ENCODE results near the gene ACSM4.
"Not testable (repeated sequence)": the region's sequence is repeated elsewhere in the genome, so short reads cannot be mapped to it uniquely, and the experiment has no call there.

ACSM4 gene, protein sequence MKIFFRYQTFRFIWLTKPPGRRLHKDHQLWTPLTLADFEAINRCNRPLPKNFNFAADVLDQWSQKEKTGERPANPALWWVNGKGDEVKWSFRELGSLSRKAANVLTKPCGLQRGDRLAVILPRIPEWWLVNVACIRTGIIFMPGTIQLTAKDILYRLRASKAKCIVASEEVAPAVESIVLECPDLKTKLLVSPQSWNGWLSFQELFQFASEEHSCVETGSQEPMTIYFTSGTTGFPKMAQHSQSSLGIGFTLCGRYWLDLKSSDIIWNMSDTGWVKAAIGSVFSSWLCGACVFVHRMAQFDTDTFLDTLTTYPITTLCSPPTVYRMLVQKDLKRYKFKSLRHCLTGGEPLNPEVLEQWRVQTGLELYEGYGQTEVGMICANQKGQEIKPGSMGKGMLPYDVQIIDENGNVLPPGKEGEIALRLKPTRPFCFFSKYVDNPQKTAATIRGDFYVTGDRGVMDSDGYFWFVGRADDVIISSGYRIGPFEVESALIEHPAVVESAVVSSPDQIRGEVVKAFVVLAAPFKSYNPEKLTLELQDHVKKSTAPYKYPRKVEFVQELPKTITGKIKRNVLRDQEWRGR

DNA sequence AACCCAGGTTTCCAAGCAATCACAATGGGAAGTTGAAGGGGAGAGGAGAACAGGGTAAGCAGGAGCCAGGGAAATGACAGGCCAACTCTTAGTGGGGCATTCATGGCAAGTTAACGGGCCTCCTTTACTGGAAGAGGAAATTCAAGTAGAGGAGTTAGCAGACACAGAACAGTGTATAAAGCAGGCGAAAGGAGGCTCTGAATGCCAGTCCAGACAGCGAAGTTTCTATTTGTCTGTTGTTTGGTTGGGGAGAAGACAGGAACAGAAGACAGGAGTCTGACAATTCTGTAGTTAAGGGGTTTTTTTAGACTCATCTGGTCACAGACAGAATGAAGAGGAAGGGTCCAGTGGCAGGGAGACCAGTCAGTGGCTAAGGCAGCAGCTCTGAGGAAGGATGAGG is at the start of gene ACSM4:
Gene ACSM4 (plus strand): TSS at position 301 of the 400 bp plus-strand sequence. CDS start 260 bp downstream, outside the sequence.
- no peak for DNase-seq

DNA sequence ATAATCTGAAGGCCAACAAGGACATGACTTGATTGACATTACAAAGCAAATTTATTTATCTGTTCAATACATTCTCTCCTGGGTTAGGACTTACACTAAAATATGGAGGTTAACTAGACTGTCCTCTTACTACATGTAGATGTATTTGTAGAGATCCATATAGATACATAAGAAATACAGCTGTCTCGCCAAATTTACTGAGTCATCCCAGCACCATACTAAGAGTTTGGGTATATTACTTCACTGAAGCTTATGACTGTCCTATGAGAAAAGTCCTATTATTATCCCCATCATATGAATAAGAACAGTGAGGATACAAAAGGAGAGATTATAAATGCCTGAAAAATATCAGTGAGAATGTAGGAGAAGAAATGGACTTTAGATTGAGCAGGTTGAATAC is 44.8 kb upstream of the ACSM4 start:
- no peak for DNase-seq

DNA sequence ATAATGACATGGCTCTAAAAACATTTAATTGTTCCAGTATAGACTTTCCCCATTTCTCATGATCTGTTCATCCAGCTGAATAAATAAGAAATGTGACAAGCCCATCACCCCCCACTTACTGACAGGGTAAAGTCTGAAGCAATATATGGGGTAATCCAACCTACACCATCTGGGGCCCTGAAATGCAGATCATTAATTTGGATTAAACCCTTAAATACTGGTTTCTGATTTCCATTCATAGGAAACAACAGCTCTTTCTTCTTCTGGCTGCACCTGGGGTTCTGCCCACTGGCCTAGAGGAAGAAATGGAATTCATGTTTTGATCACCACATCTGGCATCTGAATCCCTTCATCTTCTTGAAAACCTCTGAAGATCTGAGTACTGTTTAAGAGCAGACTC is 39.3 kb upstream of the ACSM4 start:
- DNase-seq = no peak

DNA sequence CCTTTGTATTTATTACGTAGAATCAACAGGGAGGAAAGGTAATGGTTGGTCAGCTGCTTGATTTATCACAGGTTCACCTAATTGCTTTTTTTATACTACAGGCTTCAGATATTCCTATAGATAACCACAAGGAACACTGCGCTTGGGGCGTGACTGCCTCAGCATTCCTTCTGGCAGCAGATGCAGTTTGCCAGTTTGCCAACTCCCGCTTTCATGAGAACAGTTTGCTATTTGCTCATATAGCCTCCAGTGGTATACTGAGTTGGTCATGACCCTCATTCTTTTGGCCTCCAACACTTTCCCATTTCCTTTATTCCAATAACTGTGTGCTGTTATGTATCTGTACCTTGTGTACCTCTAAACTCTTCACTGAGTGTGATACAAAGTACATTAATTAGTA is 38.6 kb upstream of the ACSM4 start:
- DNase-seq = no peak

DNA sequence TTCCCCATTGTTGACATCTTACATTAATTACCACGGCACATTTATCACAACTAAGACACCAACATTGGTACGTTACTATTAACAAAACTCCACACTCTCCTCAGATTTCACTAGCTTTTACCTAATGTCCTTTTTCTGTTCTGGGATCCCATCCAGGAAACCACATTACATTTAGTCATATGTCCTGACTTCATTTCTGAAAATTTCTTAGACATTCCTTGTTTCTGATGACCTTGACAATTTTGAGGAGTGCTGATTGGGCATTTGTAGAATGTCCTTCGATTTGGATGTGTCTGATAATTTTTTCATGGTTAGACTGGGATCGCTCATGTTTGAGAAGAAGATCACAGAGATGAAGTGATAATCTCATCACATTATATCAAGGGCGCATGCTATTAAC is 34.6 kb upstream of the ACSM4 start:
- no peak for DNase-seq

DNA sequence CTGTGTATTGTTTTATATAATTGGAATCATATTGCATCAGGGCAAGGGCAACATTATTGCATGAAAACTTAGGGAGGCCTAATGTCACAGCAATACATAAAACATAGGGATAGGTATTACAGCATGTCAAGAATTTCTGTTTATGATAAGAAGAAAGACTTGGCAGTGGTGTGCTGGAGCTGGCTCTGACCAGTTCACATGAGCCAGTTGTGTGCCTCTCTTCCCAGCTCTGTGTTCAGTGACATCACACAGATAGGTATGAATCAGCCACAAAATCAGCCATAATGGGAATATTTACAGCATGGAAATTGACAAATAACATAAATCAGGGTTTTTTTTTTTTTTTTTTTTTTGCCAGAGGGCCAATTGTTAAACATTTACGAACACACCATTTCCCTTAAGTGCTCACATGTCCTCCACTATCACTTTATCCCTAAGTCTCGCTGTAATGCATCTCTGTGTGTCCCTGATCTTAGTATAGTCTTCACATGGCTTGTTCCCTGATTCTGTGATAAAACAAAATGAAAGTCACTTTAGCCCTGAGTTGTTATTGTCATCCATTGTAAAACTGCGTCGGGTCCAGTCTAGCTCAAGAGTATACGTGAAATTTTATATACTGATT is 31.9 kb upstream of the ACSM4 start:
- DNase-seq = no peak

DNA sequence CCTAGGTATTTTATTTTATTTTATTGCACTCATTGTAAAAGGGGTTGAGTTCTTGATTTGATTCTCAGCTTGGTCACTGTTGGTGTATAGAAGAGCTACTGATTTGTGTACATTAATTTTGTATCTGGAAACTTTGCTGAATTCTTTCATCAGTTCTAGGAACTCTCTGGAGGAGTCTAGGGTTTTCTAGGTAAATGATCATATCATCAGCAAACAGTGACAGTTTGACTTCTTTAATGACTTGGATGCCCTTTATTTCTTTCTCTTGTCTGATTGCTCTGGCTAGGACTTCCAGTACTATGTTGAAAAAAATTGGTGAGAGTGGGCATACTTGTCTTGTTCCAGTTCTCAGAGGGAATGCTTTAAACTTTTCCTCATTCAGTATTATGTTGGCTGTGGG is 28.4 kb upstream of the ACSM4 start:
- not testable (repeated sequence) for DNase-seq

DNA sequence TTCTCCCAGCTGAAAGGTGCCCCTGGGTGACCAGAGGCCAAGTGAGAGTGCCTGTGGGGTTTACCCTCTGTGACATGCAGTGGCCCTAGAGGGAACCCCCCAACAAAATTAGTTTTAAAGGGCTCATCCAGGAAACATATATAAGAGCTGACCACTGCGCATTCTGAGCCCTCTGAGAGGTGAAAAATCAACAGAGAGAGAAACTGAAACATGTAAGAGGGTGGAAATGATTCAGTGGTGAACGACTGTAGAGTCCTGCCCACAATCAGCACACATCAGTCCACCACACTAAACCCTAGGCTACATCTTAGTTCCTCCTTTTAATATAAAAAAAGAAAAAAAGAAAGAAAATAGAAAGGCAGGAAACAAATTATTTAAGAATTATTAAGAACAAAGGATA is 21.0 kb upstream of the ACSM4 start:
- no peak for DNase-seq

DNA sequence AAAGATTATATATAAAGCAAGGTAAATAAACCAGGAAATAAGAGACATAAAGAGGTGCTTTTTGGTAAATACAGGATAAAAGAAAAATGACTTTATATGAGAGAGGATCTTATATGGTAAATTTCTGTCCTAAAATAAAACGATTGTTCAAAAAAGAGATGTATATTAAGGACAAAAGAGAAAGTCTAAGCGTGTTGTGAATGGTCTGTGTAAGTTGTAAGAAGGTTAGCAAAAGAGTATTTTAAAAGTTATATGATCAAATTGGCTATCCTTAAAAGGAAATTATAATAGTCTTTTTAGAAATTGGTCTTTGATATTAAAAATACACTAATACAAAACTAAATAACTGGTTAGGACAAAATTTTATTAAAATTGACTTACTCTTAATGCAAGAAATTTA is 14.1 kb upstream of the ACSM4 start:
- DNase-seq = no peak

DNA sequence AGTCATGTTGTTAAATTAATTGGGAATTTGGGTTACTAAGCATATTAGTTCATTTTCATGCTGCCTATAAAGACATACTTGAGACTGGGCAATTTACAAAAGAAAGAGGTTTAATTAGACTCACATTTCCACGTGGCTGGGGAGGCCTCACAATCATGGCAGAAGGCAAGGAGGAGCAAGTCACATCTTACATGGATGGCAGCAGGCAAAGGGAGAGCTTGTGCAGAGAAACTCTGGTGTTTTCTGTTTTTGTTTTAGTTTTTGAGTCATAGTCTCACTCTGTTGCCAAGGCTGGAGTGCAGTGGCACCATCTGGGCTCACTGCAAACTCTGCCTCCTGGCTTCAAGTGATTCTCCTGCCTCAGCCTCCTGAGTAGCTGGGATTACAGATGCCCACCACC is 13.3 kb upstream of the ACSM4 start:
- not testable (repeated sequence) for DNase-seq

DNA sequence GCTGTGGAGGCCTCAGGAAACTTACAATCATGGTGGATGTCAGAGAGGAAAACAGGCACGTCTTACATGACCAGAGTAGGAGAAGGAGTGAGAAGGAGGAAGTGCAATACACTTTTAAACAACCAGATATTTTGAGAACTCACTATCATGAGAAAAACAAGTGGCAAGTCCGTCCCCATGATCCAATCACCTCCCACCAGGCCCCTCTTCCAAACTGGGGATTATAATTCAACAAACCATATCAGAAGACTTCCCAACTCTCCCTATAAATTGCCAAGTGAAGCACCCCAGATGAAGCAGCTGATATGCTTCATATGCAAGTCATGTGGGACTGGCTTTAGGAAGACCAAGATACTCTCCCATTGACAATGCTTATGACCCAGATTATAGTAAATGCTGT is 11.6 kb upstream of the ACSM4 start:
- no peak for DNase-seq

DNA sequence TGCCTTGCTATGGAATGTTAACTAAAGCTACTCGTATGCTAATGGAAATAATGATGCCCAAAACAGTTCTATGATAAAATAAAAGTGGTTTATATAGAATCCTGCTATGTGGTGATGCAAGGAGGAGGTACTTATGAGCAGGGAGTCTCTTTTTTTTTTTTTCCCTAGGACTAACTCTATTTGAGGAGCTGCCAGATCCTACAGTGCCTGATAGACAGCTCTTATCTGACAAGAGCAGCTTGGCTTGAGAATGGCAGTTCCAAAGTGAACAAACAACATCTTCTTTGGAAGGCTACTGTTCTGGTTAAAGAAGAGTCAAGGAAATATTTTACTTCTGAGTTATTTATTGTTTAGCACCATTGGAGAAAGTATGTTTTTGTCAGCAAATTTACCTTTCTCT is 10.2 kb upstream of the ACSM4 start:
- no peak for DNase-seq

DNA sequence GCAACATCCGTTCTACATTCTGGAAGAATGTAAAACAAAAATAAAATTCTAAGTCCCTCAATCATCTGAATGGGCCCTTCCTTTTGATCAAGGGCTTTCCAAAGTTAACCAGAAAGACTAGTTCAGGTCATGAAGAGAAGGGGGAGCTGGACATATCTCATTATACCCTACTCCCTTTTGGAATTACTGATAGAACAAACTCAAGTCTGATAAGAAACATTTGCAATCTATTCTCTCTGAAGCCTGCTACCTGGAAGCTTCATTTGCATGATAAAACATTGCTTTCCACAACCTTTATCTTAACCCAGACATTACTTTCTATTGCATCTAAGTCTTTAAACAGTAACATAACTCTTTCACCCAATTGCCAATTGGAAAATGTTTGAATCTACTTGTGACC is 8.3 kb upstream of the ACSM4 start:
- no peak for DNase-seq

DNA sequence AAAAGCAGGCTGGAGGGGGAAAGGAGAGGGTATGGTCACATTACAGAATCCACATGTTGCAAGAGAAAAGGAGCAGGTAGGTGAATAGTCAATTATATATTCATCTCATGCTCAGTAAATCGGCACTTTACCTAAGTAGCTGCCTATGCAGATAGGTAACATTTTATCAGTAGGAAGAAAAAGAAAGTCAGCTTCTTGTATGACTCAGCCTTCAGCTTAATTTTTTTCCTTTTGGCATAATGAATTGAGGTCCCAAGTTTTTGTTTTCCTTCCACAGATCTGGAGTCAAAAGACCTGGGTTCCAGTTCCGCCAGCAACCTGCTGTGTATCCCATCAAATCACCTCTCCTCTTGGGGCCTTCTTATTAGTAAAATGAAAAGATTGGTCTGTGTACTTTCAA is 6.0 kb upstream of the ACSM4 start:
- no peak for DNase-seq

DNA sequence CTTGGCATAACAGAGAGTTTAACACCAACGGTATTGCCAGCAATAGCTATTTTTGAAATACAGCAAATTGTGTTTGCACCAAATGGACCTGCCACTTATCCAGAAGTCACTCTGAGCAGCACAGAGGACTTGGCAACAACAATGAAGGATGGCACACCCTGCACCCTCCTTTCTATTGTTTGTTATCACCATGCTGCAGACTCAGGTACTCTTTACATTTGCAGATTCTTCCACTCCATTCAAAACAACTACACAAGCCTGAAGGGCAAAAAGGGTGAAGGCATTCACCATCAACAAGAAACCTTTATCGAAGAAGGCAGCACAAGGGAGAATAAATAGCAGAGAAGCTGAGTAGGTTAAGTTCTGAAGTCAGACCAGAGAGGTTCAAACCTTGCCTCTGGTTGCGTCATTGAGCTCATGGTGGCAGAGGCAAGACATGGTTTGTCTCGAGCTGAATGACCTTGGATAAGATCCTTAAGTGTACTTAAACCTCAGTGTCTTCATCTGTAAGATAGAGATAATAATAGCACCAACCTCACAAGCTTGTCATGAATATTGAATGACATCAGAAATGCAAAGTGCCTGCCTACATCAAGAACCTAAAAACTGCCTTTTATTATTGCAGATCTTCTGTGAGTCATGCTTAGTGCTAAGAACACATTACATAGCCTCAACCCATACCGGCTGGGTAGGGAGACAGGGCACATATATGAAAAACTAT is 1.4 kb upstream of the ACSM4 start:
- DNase-seq = no peak

DNA sequence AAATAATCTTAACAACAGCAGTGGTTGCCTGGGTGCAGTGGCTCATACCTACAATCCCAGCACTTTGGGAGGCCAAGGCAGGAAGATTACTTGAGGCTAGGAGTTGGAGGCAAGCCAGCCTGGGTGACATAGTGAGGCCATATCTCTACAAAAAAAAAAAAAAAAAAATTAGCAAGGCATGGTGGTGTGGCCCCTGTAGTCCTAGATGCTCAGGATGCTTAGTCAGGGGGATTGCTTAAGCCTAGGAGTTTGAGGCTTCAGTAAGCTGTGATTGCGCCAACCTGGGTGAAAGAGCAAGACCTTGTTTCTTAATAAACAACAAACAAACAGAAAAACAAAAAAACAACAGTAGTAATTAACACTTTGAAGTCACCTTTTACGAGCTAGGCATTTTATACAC is 642 bp upstream of the ACSM4 start:
- DNase-seq = no peak

DNA sequence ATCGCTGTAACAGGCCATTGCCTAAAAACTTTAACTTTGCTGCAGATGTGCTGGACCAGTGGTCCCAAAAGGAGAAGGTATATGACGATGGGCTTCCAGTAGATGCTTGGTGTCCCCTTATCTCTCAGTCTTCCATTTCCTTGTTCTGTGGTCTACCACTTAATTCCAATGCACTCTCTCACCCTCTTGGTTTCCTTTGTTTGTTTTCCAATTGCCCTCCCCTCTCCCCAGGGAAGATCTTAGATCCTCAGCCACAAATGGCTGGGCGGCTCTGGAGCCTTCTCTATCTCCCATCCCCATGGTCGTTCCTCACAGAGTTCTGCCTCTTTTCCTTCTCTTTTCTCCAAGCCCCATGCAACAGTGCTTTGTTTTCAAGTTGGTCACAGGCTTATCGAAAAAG is 584 bp downstream of the ACSM4 start:
- DNase-seq = no peak

DNA sequence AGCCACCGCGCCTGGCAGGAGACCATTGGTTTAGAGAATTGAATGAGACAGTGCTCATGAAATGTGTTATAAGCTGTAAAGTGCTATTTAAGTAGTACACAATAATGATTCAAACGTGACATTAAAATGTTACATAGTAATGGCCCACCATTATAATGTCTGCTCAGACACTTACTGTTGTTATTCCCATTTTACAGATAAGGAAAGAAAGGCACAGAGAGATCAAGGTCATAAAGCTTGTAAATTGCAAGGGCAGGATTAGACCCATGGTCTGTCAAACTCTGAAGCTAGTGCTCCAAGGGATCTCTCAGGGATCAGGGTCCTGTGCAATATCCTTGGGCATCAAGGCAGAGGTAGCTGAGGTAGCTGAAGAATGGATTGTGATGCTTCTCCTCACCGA is 6.2 kb downstream of the ACSM4 start:
- DNase-seq = no peak

DNA sequence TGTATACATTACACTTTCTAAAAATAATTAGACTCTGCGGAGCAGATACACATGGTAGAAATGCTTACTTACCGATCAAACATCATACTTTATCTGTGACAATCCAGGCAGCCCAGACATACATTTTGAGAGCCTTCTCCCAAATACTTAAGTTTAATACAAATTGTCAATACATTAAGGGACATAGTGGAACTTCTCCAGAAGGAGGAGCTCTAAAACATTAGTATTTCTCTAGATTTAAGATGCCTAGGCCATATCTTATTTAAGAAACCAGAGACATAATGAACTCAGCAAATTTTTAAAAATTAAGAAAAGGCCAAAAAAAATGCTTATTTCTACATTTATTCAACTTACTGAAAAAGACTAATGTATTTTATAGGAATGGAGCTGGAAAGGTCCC is 16.1 kb downstream of the ACSM4 start:
- no peak for DNase-seq

DNA sequence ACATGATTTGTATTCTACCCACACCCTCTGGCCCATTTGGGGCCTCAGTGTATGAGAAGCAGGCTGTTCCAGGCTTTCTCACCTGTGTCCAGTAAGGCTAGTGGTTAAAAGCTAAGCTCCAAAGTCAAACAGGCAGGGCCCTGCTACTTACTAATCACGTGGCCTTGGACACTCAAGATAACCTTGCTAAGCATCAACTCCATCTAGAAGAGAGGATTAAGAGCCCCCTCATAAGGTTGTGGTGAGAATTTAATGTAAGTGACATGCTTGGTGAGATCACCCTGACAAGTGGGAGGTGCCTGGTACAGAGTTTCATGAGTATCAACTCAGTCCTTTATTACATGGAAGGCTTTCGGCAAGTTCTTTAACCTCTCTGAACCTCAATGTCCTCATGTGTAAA is 17.8 kb downstream of the ACSM4 start:
- DNase-seq = no peak

DNA sequence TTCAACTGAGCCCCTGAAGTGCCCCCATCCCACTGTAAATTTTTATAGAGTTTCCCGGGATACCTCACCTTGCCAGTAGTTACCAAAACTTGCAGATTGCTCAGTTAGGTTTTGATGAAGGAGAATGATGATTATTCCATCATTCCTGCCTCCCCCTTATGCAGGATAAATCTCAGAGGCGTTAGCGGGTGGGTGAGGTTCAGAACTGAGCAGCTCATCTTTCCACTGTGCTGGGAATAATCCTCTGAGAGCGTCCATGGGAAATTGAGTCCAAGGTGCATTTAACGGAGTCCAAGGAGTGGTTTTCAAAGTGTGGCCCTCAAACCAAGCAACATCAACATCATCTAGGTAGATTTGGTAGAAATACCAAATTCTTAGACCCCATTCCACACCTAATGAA is 18.7 kb downstream of the ACSM4 start:
- DNase-seq = no peak

DNA sequence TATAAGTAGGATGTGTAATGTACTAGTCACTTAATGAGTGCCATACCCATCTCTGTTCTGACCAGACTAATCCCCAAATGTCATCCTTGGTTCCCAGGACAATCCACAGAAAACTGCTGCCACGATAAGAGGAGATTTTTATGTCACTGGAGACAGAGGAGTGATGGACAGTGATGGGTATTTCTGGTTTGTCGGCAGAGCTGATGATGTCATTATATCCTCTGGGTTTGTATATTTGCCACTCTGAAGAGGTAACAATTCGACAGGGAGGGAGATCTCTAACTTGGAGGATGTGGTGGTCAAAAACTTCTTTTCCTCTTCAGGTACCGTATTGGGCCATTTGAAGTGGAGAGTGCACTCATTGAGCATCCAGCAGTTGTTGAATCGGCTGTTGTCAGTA is 20.3 kb downstream of the ACSM4 start:
- DNase-seq = no peak

DNA sequence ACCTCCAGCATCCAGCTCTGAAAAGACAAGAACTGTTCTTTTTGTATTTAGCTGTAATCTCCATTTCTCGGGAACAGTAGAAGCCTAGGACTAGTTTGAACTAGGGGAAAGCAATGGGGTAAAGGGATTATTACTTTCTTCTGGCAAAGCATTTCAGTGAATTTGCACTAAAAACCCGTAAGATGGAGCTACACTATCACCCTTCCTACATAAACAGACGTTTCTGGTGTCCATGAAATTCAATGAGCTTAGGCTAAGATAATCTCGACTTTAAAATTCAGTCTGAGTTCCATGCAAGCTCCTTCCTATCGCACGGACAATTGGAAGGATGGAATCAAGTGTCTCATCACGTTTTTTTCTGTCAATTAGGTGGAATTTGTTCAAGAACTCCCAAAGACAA is 24.0 kb downstream of the ACSM4 start:
- DNase-seq = no peak

DNA sequence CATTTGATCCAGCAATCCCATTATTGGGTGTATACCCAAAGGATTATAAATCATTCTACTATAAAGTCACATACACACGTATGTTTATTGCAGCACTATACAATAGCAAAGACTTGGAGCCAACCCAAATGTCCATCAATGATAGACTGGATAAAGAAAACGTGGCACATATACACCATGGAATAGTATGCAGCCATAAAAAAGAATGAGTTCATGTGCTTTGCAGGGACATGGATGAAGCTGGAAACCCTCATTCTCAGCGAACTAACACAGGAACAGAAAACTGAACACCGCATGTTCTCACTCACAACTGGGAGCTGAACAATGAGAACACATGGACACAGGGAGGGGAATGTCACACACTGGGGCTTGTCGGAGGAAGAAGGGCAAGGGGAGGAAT is 33.9 kb downstream of the ACSM4 start:
- DNase-seq = not testable (repeated sequence)

All from stimulated activated CD4-positive, alpha-beta T cell treated with anti-CD3 and anti-CD28 coated beads, Interleukin-12 subunit alpha, Interleukin-12 subunit beta, amount 100 ng/mL, for 4 hours (primary cell).